WTC11 (cell line): ENCODE measurements around the gene FAM171A1. TPM values are rescaled to one million over a fixed set of nuclear protein-coding genes. Genes with fewer than 3 reads are reported as not detected.

Source experiments
- ATAC-seq: fragments of 200-7000 bp; cut with Tn5 transposase; 2 replicates; pipeline ENCODE4 v1.10.0; 2021; ENCODE audit warnings: mild to moderate bottlenecking, moderate library complexity
- CTCF ChIA-PET: fragments of 300-600 bp; sonication (Branson Sonifier 250); formaldehyde crosslinking; loops from one replicate; lab custom pipeline; 2021; ENCODE audit warnings: antibody characterized with exemption; lab: Charles Lee
- POLR2A ChIA-PET: fragments of 350-600 bp; sonication (Branson Sonifier 250); formaldehyde crosslinking; loops from one replicate; lab custom pipeline; 2021; ENCODE audit warnings: antibody characterized with exemption; lab: Charles Lee
- DNase-seq: peaks from one replicate; pipeline ENCODE4 v3.0.0; 2021; ENCODE audit warnings: low spot score
- H3K27ac Mint-ChIP-seq: 2 replicates; pipeline ENCODE4 v1.8.0; 2021; ENCODE audit warnings: mixed read lengths
- H3K27me3 Mint-ChIP-seq: 2 replicates; pipeline ENCODE4 v1.8.0; 2021; ENCODE audit warnings: low read depth, mild to moderate bottlenecking, moderate library complexity, mixed read lengths
- H3K36me3 Mint-ChIP-seq: 2 replicates; pipeline ENCODE4 v1.8.0; 2021; ENCODE audit warnings: mixed read lengths
- H3K4me1 Mint-ChIP-seq: 2 replicates; pipeline ENCODE4 v1.8.0; 2022; ENCODE audit warnings: mixed read lengths
- H3K4me3 Mint-ChIP-seq: 2 replicates; pipeline ENCODE4 v1.8.0; 2021; ENCODE audit warnings: mild to moderate bottlenecking, moderate library complexity, mixed read lengths
- H3K9me3 Mint-ChIP-seq: 2 replicates; pipeline ENCODE4 v1.8.0; 2021; ENCODE audit warnings: mixed read lengths
- ATF1 ChIP-seq: sonication (generic); formaldehyde crosslinking; IDR thresholded peaks from 2 replicates; pipeline ENCODE4 v1.8.1; 2023; ENCODE audit warnings: mild to moderate bottlenecking, moderate library complexity, missing genetic modification reagents
- ERG ChIP-seq: fragments of 250-450 bp; sonication (Bioruptor Pico); IDR thresholded peaks from 2 replicates; pipeline ENCODE4 v1.8.0; 2021; ENCODE audit warnings: mild to moderate bottlenecking
- IRF2 ChIP-seq: sonication (generic); formaldehyde crosslinking; IDR thresholded peaks from 2 replicates; pipeline ENCODE4 v1.8.0; 2022; ENCODE audit warnings: low read depth, missing genetic modification reagents, borderline replicate concordance
- PRRX2 ChIP-seq: fragments of 250-450 bp; sonication (Bioruptor Pico); IDR thresholded peaks from 2 replicates; pipeline ENCODE4 v1.8.0; 2021; ENCODE audit warnings: mild to moderate bottlenecking
- ZBTB21 ChIP-seq: sonication (generic); formaldehyde crosslinking; IDR thresholded peaks from 2 replicates; pipeline ENCODE4 v1.8.1; 2023; ENCODE audit warnings: mild to moderate bottlenecking, missing genetic modification reagents, borderline replicate concordance
- ZNF219 ChIP-seq: sonication (generic); formaldehyde crosslinking; IDR thresholded peaks from 2 replicates; pipeline ENCODE4 v1.8.0; 2023; ENCODE audit warnings: missing genetic modification reagents, mild to moderate bottlenecking, borderline replicate concordance
- ZNF232 ChIP-seq: sonication (generic); formaldehyde crosslinking; IDR thresholded peaks from 2 replicates; pipeline ENCODE4 v1.8.0; 2022; ENCODE audit warnings: mild to moderate bottlenecking, missing genetic modification reagents
- ZNF263 ChIP-seq: sonication (generic); formaldehyde crosslinking; IDR thresholded peaks from 2 replicates; pipeline ENCODE4 v1.8.1; 2022; ENCODE audit warnings: low read depth, mild to moderate bottlenecking, moderate library complexity, missing genetic modification reagents
- ZNF416 ChIP-seq: fragments of 250-450 bp; sonication (Bioruptor Pico); IDR thresholded peaks from 2 replicates; pipeline ENCODE4 v1.9.0; 2021; ENCODE audit warnings: mild to moderate bottlenecking, inconsistent platforms
- ZNF512 ChIP-seq: sonication (generic); formaldehyde crosslinking; IDR thresholded peaks from 2 replicates; pipeline ENCODE4 v1.8.1; 2022; ENCODE audit warnings: missing genetic modification reagents, borderline replicate concordance
- total RNA-seq: library from RNA; stranded (reverse); gene quantifications from 3 replicates; pipeline ENCODE4 v1.2.3, GENCODE V29; 2021
- TF ChIP-seq, protein P1 (sequence below): fragments of 250-450 bp; sonication (Bioruptor Pico); IDR thresholded peaks from 2 replicates; pipeline ENCODE4 v1.9.0; 2021; ENCODE audit warnings: mild to moderate bottlenecking, borderline replicate concordance
- TF ChIP-seq, protein P2 (sequence below): sonication (generic); formaldehyde crosslinking; IDR thresholded peaks from 2 replicates; pipeline ENCODE4 v1.8.1; 2023; ENCODE audit warnings: mild to moderate bottlenecking, missing genetic modification reagents, moderate library complexity
- TF ChIP-seq, protein P3 (sequence below): fragments of 250-450 bp; sonication (Bioruptor Pico); IDR thresholded peaks from 2 replicates; pipeline ENCODE4 v1.9.0; 2021; ENCODE audit warnings: mild to moderate bottlenecking
- TF ChIP-seq, protein P4 (sequence below): sonication (generic); formaldehyde crosslinking; IDR thresholded peaks from 2 replicates; pipeline ENCODE4 v1.8.0; 2022; ENCODE audit warnings: mild to moderate bottlenecking, missing genetic modification reagents

The FAM171A1 gene
- total RNA-seq, 1 experiment from 2014 or later = 33.9 TPM

DNA sequence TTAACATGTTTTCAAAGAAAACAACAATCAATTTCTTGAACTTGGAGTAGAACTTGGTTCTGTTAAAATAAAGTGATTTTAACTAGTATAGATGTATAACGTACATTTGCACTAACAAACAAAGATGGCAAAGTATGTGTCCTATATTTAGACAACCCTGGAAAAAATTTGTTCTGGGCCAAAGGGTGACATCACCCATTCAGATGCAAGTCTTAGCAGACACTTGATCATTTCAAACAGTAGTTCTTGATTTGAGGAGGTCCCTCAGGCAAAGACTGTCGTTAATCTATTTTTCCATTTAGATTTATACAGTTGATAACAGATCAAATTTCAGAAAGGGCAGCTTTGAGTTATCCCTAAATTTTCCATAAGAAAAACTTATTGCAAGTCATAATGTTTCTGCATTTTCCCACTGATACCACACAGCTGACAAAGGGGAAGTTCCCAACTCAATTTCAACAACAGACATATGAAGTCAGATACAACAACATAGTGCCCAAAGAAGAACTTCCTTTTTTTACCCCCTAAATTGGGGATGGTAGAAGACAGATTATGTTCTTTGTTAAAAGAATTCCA is 207.7 kb downstream of the FAM171A1 start:
- no peak overlapping the region for H3K4me3 Mint-ChIP-seq
- no peak for ATAC-seq

More for the DNA sequence above, 207.7 kb downstream of the FAM171A1 start:
- Mint-ChIP-seq H3K27me3 (no peaks in the 10 kb centered on the region), H3K36me3 (no peaks in the 10 kb centered on the region), H3K4me1 (peaks cover 37% of the 10 kb centered on the region), H3K27ac (no peak overlapping the region), H3K9me3 (no peaks in the 10 kb centered on the region)
- POLR2A ChIA-PET = interaction anchor here (0.6 kb wide), 1 partner anchor 412 kb away, joined by 5 read pairs; no protein-coding TSS in a partner anchor
- CTCF ChIA-PET = no interaction called here
- TF ChIP-seq ZBTB21 (CRISPR knock-in tag) (no peak), ZNF416 (CRISPR knock-in tag) (no peak), PRRX2 (CRISPR knock-in tag) (no peak), IRF2 (CRISPR knock-in tag) (no peak), ATF1 (no peak), ZNF512 (CRISPR knock-in tag) (no peak), ERG (CRISPR knock-in tag) (no peak), ZNF232 (no peak), ZNF219 (no peak), ZNF263 (CRISPR knock-in tag) (no peak)
- TF ChIP-seq, protein P1, sequence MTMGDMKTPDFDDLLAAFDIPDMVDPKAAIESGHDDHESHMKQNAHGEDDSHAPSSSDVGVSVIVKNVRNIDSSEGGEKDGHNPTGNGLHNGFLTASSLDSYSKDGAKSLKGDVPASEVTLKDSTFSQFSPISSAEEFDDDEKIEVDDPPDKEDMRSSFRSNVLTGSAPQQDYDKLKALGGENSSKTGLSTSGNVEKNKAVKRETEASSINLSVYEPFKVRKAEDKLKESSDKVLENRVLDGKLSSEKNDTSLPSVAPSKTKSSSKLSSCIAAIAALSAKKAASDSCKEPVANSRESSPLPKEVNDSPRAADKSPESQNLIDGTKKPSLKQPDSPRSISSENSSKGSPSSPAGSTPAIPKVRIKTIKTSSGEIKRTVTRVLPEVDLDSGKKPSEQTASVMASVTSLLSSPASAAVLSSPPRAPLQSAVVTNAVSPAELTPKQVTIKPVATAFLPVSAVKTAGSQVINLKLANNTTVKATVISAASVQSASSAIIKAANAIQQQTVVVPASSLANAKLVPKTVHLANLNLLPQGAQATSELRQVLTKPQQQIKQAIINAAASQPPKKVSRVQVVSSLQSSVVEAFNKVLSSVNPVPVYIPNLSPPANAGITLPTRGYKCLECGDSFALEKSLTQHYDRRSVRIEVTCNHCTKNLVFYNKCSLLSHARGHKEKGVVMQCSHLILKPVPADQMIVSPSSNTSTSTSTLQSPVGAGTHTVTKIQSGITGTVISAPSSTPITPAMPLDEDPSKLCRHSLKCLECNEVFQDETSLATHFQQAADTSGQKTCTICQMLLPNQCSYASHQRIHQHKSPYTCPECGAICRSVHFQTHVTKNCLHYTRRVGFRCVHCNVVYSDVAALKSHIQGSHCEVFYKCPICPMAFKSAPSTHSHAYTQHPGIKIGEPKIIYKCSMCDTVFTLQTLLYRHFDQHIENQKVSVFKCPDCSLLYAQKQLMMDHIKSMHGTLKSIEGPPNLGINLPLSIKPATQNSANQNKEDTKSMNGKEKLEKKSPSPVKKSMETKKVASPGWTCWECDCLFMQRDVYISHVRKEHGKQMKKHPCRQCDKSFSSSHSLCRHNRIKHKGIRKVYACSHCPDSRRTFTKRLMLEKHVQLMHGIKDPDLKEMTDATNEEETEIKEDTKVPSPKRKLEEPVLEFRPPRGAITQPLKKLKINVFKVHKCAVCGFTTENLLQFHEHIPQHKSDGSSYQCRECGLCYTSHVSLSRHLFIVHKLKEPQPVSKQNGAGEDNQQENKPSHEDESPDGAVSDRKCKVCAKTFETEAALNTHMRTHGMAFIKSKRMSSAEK (CRISPR knock-in tag) = no peak
- TF ChIP-seq, protein P2, sequence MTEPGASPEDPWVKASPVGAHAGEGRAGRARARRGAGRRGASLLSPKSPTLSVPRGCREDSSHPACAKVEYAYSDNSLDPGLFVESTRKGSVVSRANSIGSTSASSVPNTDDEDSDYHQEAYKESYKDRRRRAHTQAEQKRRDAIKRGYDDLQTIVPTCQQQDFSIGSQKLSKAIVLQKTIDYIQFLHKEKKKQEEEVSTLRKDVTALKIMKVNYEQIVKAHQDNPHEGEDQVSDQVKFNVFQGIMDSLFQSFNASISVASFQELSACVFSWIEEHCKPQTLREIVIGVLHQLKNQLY (CRISPR knock-in tag) = no peak
- TF ChIP-seq, protein P3, sequence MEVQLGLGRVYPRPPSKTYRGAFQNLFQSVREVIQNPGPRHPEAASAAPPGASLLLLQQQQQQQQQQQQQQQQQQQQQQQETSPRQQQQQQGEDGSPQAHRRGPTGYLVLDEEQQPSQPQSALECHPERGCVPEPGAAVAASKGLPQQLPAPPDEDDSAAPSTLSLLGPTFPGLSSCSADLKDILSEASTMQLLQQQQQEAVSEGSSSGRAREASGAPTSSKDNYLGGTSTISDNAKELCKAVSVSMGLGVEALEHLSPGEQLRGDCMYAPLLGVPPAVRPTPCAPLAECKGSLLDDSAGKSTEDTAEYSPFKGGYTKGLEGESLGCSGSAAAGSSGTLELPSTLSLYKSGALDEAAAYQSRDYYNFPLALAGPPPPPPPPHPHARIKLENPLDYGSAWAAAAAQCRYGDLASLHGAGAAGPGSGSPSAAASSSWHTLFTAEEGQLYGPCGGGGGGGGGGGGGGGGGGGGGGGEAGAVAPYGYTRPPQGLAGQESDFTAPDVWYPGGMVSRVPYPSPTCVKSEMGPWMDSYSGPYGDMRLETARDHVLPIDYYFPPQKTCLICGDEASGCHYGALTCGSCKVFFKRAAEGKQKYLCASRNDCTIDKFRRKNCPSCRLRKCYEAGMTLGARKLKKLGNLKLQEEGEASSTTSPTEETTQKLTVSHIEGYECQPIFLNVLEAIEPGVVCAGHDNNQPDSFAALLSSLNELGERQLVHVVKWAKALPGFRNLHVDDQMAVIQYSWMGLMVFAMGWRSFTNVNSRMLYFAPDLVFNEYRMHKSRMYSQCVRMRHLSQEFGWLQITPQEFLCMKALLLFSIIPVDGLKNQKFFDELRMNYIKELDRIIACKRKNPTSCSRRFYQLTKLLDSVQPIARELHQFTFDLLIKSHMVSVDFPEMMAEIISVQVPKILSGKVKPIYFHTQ (CRISPR knock-in tag) = no peak
- TF ChIP-seq, protein P4, sequence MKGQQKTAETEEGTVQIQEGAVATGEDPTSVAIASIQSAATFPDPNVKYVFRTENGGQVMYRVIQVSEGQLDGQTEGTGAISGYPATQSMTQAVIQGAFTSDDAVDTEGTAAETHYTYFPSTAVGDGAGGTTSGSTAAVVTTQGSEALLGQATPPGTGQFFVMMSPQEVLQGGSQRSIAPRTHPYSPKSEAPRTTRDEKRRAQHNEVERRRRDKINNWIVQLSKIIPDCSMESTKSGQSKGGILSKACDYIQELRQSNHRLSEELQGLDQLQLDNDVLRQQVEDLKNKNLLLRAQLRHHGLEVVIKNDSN (CRISPR knock-in tag) = no peak
- DNase-seq = no peak

Other genes with a start within 250 kb of the FAM171A1 start
- gene NMT2, start 202.6 kb downstream of the FAM171A1 start, total RNA-seq = 9.6 to 11.8 TPM (median 11.7 TPM) in 3 replicates